HCT116 (cell line): Measurements from ENCODE around the gene BTBD10. TPM values are rescaled to one million over a fixed set of nuclear protein-coding genes. Genes with fewer than 3 reads are reported as not detected.

Source experiments
- ATAC-seq: fragments of 200-7000 bp; cut with Tn5 transposase; 2 replicates; pipeline ENCODE4 v1.9.1; 2020; ENCODE audit warnings: mild to moderate bottlenecking, moderate library complexity
- BruUV-seq: library from RNA; stranded (reverse); fragments of 400-500 nt; replicated peaks from 2 replicates; lab custom pipeline; 2021; lab: Mats Ljungman, UMichigan
- CTCF ChIA-PET: fragments of 300-600 bp; sonication (Branson Sonifier 250); formaldehyde crosslinking; loops from one replicate; lab custom pipeline; 2021; ENCODE audit warnings: antibody characterized with exemption; lab: Charles Lee
- POLR2A ChIA-PET: fragments of 300-600, 350-600 bp; sonication (Branson Sonifier 250); formaldehyde crosslinking; loops from one replicate; lab custom pipeline; 2021; ENCODE audit warnings: antibody characterized with exemption; lab: Charles Lee
- RAD21 ChIA-PET, 2 experiments: fragments of 300-600 bp; sonication (Branson Sonifier 250); formaldehyde crosslinking; loops; one replicate each; lab custom pipeline; 2023; ENCODE audit warnings: low total read pairs in 2 of 2; ENCODE audit not compliant: uncharacterized antibody in 2 of 2, unreplicated experiment in 2 of 2, low non-redundant PET in 1 of 2; lab: Charles Lee
- DNase-seq: peaks from one replicate; pipeline ENCODE4 v3.0.0-alpha.2; 2010; ENCODE audit warnings: low read depth, low spot score
- H2AFZ ChIP-seq: fragments of 200-600 bp; shearing (Covaris generic), sonication (generic); 2 replicates; pipeline ENCODE4 v1.6.1; 2017; ENCODE audit warnings: low read depth, mixed run types, mixed read lengths, antibody characterized with exemption, low read length; ENCODE audit not compliant: poor library complexity, severe bottlenecking
- H3K27ac ChIP-seq: 2 replicates; pipeline ENCODE4 v1.5.1; 2012; ENCODE audit warnings: low read depth, low read length
- H3K27me3 ChIP-seq: fragments of 200-600 bp; sonication (generic); 2 replicates; pipeline ENCODE4 v1.6.1; 2016; ENCODE audit warnings: mixed run types, low read length, mixed read lengths; ENCODE audit not compliant: insufficient read depth
- H3K36me3 ChIP-seq, 2 experiments: fragments of 200-500 bp in 1 of 2; fragments of 200-600 bp in 1 of 2; sonication (Bioruptor generic) in 1 of 2; sonication (generic) in 1 of 2; 2 replicates each; pipeline versions ENCODE4 v1.5.1 to v1.6.1; 2014 to 2016; ENCODE audit warnings: low read length in 2 of 2, inconsistent platforms in 1 of 2, mixed read lengths in 1 of 2, mixed run types in 1 of 2; ENCODE audit not compliant: insufficient read depth in 2 of 2, control insufficient read depth in 1 of 2
- H3K4me1 ChIP-seq, 2 experiments: fragments of 200-600 bp in 1 of 2; sonication (generic) in 1 of 2; 2 replicates each; pipeline versions ENCODE4 v1.5.1 to v1.6.1; 2012 to 2017; ENCODE audit warnings: low read length in 2 of 2, inconsistent platforms in 1 of 2, mild to moderate bottlenecking in 1 of 2, mixed read lengths in 1 of 2, mixed run types in 1 of 2, moderate library complexity in 1 of 2; ENCODE audit not compliant: insufficient read depth in 2 of 2, control insufficient read depth in 1 of 2
- H3K4me2 ChIP-seq: fragments of 200-600 bp; sonication (generic); 2 replicates; pipeline ENCODE4 v1.6.1; 2017; ENCODE audit warnings: mixed run types, low read length, mixed read lengths
- H3K4me3 ChIP-seq, 2 experiments: fragments of 200-600 bp in 1 of 2; sonication (generic) in 1 of 2; replicated peaks in 1 of 2; 2 replicates each; pipeline ENCODE4 v1.5.1; 2011 to 2016; ENCODE audit warnings: low read length in 2 of 2, control low read depth in 1 of 2, low read depth in 1 of 2, mild to moderate bottlenecking in 1 of 2, mixed read lengths in 1 of 2, mixed run types in 1 of 2
- H3K79me2 ChIP-seq: fragments of 200-600 bp; sonication (generic); 2 replicates; pipeline ENCODE4 v1.6.1; 2017; ENCODE audit warnings: mild to moderate bottlenecking, mixed run types, low read length, moderate library complexity, mixed read lengths; ENCODE audit not compliant: insufficient read depth
- H3K9ac ChIP-seq: fragments of 200-600 bp; sonication (generic); 2 replicates; pipeline ENCODE4 v1.6.1; 2016; ENCODE audit warnings: low read length, mixed read lengths
- H3K9me2 ChIP-seq: fragments of 200-600 bp; sonication (generic), shearing (Covaris generic); 2 replicates; pipeline ENCODE4 v1.6.1; 2017; ENCODE audit warnings: mixed run types, mild to moderate bottlenecking, moderate library complexity; ENCODE audit not compliant: insufficient read depth
- H3K9me3 ChIP-seq, 2 experiments: fragments of 200-500 bp in 1 of 2; fragments of 200-600 bp in 1 of 2; sonication (Bioruptor generic) in 1 of 2; sonication (generic) in 1 of 2; 2 replicates each; pipeline ENCODE4 v1.6.1; 2014 to 2017; ENCODE audit warnings: low read length in 2 of 2, mixed read lengths in 2 of 2, inconsistent platforms in 1 of 2, low read depth in 1 of 2, mild to moderate bottlenecking in 1 of 2, mixed run types in 1 of 2, moderate library complexity in 1 of 2; ENCODE audit not compliant: control insufficient read depth in 1 of 2, insufficient read depth in 1 of 2
- H4K20me1 ChIP-seq: fragments of 200-600 bp; sonication (generic), shearing (Covaris generic); 2 replicates; pipeline ENCODE4 v1.6.1; 2017; ENCODE audit warnings: mixed run types, mild to moderate bottlenecking, moderate library complexity; ENCODE audit not compliant: insufficient read depth
- CBX3 ChIP-seq: IDR thresholded peaks from 2 replicates; pipeline ENCODE4 v1.6.1; 2012; ENCODE audit warnings: low read depth
- CEBPB ChIP-seq: IDR thresholded peaks from 2 replicates; pipeline ENCODE4 v1.6.1; 2012; ENCODE audit warnings: low read depth
- ELF1 ChIP-seq: IDR thresholded peaks from 2 replicates; pipeline ENCODE4 v1.6.1; 2012; ENCODE audit warnings: low read depth, borderline replicate concordance
- FOSL1 ChIP-seq: IDR thresholded peaks from 2 replicates; pipeline ENCODE4 v1.6.1; 2012; ENCODE audit warnings: low read depth
- JUND ChIP-seq: IDR thresholded peaks from 2 replicates; pipeline ENCODE4 v1.6.1; 2012
- POLR2A ChIP-seq: IDR thresholded peaks from 2 replicates; pipeline ENCODE4 v1.7.0; 2011; ENCODE audit warnings: borderline replicate concordance; ENCODE audit not compliant: insufficient read depth, insufficient read length; ENCODE audit errors: extremely low read depth
- POLR2AphosphoS5 ChIP-seq: IDR thresholded peaks from 2 replicates; pipeline ENCODE4 v1.6.1; 2011; ENCODE audit warnings: mild to moderate bottlenecking, low read depth, low read length, moderate library complexity
- RAD21 ChIP-seq: IDR thresholded peaks from 2 replicates; pipeline ENCODE4 v1.6.1; 2012; ENCODE audit warnings: low read depth, mild to moderate bottlenecking
- SIN3A ChIP-seq: IDR thresholded peaks from 2 replicates; pipeline ENCODE4 v1.6.1; 2012; ENCODE audit warnings: low read depth
- SP1 ChIP-seq: IDR thresholded peaks from 2 replicates; pipeline ENCODE4 v1.6.1; 2012; ENCODE audit warnings: low read depth
- YY1 ChIP-seq: IDR thresholded peaks from 2 replicates; pipeline ENCODE4 v1.6.1; 2011; ENCODE audit warnings: low read length, low read depth, moderate library complexity, mild to moderate bottlenecking; ENCODE audit not compliant: insufficient replicate concordance; ENCODE audit errors: extremely low read depth
- ZNF274 ChIP-seq: fragments of 200-500 bp; sonication (Bioruptor generic); IDR thresholded peaks from 2 replicates; pipeline ENCODE4 v1.6.1; 2014; ENCODE audit warnings: mild to moderate bottlenecking, low read depth, low read length, inconsistent platforms
- intact Hi-C: fragments of 100-400 bp; cut with micrococcal nuclease; formaldehyde crosslinking; loops from 2 replicates; pipeline ENCODE4 v1.10.0; 2022
- total RNA-seq: library from RNA; stranded (reverse); gene quantifications from one replicate; pipeline ENCODE4 v1.2.1, GENCODE V29; 2021; ENCODE audit not compliant: unreplicated experiment
- TF ChIP-seq, protein P1 (sequence below): IDR thresholded peaks from 2 replicates; pipeline ENCODE4 v1.6.1; 2012
- TF ChIP-seq, protein P2 (sequence below): IDR thresholded peaks from 2 replicates; pipeline ENCODE4 v1.6.1; 2012
- TF ChIP-seq, protein P3 (sequence below): IDR thresholded peaks from 2 replicates; pipeline ENCODE4 v1.6.1; 2011; ENCODE audit warnings: mild to moderate bottlenecking, low read length, moderate library complexity; ENCODE audit not compliant: insufficient replicate concordance; ENCODE audit errors: extremely low read depth
- TF ChIP-seq, protein P4 (sequence below): IDR thresholded peaks from 2 replicates; pipeline ENCODE4 v1.6.1; 2012; ENCODE audit warnings: low read depth

The BTBD10 gene
- total RNA-seq, 1 experiment from 2014 or later, result 17.0 TPM

DNA sequence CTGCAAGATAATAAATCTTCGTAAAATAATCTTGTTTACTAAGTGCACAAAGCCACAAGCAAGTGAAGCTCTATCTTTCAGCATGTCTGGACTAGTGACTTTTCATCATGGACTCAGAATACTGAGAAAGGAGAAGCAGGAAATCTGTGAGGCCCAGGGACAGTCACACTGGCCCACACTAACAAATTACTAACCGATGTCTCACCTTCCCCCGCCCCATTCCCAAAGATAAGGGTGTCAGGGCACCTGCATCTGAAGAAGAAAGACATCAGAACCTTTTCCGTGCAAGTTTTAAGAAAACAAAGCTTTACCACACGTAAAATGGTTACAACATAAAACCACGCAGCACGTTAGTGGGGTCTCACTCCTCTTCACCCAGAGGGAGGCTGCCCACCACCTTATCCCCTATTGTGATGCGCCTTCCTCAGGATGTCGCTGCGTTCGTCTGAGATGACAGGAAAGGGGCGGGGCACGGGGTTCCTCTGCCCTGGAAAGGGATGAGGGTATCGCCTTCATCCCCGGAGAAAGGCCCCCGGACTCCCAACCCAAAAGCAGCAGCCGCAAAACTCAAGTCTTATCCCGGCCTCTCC is 616 bp downstream of the BTBD10 start:
- POLR2A ChIA-PET, result no interaction called here
- RAD21 ChIA-PET, result no interaction called here
- Histone ChIP-seq H3K9ac (peak overlapping the region; percentile 69), H3K9me2 (no peaks in the 10 kb centered on the region), H3K9me3 (no peaks in the 10 kb centered on the region), H3K4me2 (peak overlapping the region; percentile 70), H3K27ac (peak overlapping the region; percentile 77), H3K27me3 (no peaks in the 10 kb centered on the region), H4K20me1 (no peaks in the 10 kb centered on the region), H3K79me2 (peaks cover 29% of the 10 kb centered on the region), H3K4me1 (peaks cover 10 to 21% of the 10 kb centered on the region in 2 experiments), H3K36me3 (no peaks in the 10 kb centered on the region), H3K4me3 (peak overlapping the region; percentile 74 to 85), H2AFZ (no peak overlapping the region)
- CTCF ChIA-PET, result interaction anchor here (1.0 to 1.2 kb wide), 2 partner anchors 10 to 499 kb away, joined by 3 to 4 read pairs; no protein-coding TSS in a partner anchor
- DNase-seq (peak; percentile 53), ATAC-seq (peak; percentile 80)
- TF ChIP-seq CBX3 (no peak), YY1 (no peak), SIN3A (no peak), FOSL1 (peak; percentile 61), POLR2A (no peak), SP1 (peak; percentile 17; the same call in 1 of the 2 replicates), RAD21 (no peak), POLR2AphosphoS5 (no peak), JUND (peak; percentile 48; the same call in 1 of the 2 replicates)
- TF ChIP-seq, protein P1, sequence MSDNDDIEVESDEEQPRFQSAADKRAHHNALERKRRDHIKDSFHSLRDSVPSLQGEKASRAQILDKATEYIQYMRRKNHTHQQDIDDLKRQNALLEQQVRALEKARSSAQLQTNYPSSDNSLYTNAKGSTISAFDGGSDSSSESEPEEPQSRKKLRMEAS, result peak; percentile 43
- BruUV-seq, result TSS peak; percentile 55
- intact Hi-C loops, result no loop called here

DNA sequence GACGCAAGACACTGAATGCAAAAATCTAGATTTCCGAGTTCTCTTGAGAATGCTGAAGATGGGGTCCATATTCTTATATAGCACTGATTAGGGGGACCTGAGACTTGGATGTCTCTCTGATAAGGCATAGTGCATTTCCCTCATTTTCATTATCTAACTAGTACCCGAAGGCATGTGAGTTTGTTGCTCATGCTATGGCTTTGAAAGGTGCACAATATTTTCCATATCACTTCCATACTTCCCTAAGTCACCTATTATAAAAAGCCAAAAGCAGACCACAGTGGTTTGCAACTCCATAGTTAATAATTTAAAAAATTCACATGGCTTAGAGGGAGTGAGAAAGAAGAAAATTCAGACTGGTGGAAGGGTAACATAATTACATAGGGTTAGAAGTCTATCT is 1.7 kb downstream of the BTBD10 start:
- Histone ChIP-seq H3K27ac (no peak overlapping the region), H3K79me2 (peaks cover 35% of the 10 kb centered on the region), H3K4me3 (no peak overlapping the region), H3K9me3 (no peaks in the 10 kb centered on the region), H3K4me2 (peak overlapping the region; percentile 70), H3K9ac (peak overlapping the region; percentile 69), H2AFZ (no peak overlapping the region), H3K4me1 (peaks cover 10 to 21% of the 10 kb centered on the region in 2 experiments), H3K27me3 (no peaks in the 10 kb centered on the region), H3K36me3 (no peaks in the 10 kb centered on the region), H4K20me1 (no peaks in the 10 kb centered on the region), H3K9me2 (no peaks in the 10 kb centered on the region)
- intact Hi-C loops, result no loop called here
- DNase-seq (no peak), ATAC-seq (no peak)
- POLR2A ChIA-PET, result no interaction called here
- RAD21 ChIA-PET, result no interaction called here
- CTCF ChIA-PET, result no interaction called here
- no TSS peak for BruUV-seq
- TF ChIP-seq, protein P2, sequence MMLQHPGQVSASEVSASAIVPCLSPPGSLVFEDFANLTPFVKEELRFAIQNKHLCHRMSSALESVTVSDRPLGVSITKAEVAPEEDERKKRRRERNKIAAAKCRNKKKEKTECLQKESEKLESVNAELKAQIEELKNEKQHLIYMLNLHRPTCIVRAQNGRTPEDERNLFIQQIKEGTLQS, result no peak
- TF ChIP-seq, protein P3, sequence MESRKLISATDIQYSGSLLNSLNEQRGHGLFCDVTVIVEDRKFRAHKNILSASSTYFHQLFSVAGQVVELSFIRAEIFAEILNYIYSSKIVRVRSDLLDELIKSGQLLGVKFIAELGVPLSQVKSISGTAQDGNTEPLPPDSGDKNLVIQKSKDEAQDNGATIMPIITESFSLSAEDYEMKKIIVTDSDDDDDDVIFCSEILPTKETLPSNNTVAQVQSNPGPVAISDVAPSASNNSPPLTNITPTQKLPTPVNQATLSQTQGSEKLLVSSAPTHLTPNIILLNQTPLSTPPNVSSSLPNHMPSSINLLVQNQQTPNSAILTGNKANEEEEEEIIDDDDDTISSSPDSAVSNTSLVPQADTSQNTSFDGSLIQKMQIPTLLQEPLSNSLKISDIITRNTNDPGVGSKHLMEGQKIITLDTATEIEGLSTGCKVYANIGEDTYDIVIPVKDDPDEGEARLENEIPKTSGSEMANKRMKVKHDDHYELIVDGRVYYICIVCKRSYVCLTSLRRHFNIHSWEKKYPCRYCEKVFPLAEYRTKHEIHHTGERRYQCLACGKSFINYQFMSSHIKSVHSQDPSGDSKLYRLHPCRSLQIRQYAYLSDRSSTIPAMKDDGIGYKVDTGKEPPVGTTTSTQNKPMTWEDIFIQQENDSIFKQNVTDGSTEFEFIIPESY, result no peak
- no peak for TF ChIP-seq CEBPB
- TF ChIP-seq ZNF274, result no peak
- TF ChIP-seq YY1, result no peak
- TF ChIP-seq SP1, result no peak
- TF ChIP-seq, protein P4, sequence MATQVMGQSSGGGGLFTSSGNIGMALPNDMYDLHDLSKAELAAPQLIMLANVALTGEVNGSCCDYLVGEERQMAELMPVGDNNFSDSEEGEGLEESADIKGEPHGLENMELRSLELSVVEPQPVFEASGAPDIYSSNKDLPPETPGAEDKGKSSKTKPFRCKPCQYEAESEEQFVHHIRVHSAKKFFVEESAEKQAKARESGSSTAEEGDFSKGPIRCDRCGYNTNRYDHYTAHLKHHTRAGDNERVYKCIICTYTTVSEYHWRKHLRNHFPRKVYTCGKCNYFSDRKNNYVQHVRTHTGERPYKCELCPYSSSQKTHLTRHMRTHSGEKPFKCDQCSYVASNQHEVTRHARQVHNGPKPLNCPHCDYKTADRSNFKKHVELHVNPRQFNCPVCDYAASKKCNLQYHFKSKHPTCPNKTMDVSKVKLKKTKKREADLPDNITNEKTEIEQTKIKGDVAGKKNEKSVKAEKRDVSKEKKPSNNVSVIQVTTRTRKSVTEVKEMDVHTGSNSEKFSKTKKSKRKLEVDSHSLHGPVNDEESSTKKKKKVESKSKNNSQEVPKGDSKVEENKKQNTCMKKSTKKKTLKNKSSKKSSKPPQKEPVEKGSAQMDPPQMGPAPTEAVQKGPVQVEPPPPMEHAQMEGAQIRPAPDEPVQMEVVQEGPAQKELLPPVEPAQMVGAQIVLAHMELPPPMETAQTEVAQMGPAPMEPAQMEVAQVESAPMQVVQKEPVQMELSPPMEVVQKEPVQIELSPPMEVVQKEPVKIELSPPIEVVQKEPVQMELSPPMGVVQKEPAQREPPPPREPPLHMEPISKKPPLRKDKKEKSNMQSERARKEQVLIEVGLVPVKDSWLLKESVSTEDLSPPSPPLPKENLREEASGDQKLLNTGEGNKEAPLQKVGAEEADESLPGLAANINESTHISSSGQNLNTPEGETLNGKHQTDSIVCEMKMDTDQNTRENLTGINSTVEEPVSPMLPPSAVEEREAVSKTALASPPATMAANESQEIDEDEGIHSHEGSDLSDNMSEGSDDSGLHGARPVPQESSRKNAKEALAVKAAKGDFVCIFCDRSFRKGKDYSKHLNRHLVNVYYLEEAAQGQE, result no peak
- no peak for TF ChIP-seq ELF1
